Retinal pigment epithelial cell (primary cell): ENCODE data around the gene DOP1B.
"Not testable (repeated sequence)": the region's sequence is repeated elsewhere in the genome, so short reads cannot be mapped to it uniquely, and the experiment has no call there.

Experiments used
- DNase-seq: peaks from one replicate; pipeline ENCODE4 v3.0.0-alpha.2; 2010; ENCODE audit warnings: low read depth
- H3K4me3 ChIP-seq: 2 replicates; pipeline ENCODE4 v1.5.1; 2011; ENCODE audit warnings: mild to moderate bottlenecking, low read length, control low read depth, moderate library complexity
- TF ChIP-seq, protein P1 (sequence below): conservative IDR thresholded peaks from 2 replicates; pipeline ENCODE4 v1.5.1; 2011; ENCODE audit warnings: low read depth, low read length, control low read depth, inconsistent platforms

Gene DOP1B

GRCh38 chr21:36127250-36127904 lies 29.2 kb upstream of the DOP1B start:
- H3K4me3 ChIP-seq = no peak overlapping the region
- no peak for DNase-seq
- TF ChIP-seq, protein P1, sequence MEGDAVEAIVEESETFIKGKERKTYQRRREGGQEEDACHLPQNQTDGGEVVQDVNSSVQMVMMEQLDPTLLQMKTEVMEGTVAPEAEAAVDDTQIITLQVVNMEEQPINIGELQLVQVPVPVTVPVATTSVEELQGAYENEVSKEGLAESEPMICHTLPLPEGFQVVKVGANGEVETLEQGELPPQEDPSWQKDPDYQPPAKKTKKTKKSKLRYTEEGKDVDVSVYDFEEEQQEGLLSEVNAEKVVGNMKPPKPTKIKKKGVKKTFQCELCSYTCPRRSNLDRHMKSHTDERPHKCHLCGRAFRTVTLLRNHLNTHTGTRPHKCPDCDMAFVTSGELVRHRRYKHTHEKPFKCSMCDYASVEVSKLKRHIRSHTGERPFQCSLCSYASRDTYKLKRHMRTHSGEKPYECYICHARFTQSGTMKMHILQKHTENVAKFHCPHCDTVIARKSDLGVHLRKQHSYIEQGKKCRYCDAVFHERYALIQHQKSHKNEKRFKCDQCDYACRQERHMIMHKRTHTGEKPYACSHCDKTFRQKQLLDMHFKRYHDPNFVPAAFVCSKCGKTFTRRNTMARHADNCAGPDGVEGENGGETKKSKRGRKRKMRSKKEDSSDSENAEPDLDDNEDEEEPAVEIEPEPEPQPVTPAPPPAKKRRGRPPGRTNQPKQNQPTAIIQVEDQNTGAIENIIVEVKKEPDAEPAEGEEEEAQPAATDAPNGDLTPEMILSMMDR = no peak

GRCh38 chr21:36127977-36128376 lies 28.6 kb upstream of the DOP1B start:
- no peak overlapping the region for H3K4me3 ChIP-seq
- DNase-seq = no peak
- TF ChIP-seq, protein P1 = peak; percentile 0

DNA sequence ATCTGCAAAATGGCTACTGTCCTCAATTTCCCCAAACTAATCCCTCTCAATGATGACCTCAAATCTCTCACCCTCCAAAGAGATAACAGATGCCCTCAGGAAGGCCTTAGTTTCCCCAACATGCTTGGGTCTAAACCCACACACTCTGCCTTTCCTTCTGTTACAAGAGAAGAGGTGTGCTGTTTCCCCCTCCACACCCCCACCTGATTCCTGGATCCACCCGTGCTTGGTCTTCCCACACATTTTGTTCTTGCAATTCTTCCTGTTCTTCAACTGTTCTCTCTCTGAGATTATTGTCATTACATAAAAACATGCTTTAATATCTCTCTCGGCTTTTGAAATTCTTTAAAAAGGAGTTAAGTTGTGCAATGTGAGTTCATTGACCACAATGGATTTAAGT lies 27.4 kb upstream of the DOP1B start:
- TF ChIP-seq, protein P1 = no peak
- H3K4me3 ChIP-seq = no peak overlapping the region
- no peak for DNase-seq

- H3K4me3 ChIP-seq = peak overlapping the region; percentile 26
- not testable (repeated sequence) for DNase-seq
Measured at GRCh38 chr21:36130414-36130762, 26.2 kb upstream of the DOP1B start.

DNA sequence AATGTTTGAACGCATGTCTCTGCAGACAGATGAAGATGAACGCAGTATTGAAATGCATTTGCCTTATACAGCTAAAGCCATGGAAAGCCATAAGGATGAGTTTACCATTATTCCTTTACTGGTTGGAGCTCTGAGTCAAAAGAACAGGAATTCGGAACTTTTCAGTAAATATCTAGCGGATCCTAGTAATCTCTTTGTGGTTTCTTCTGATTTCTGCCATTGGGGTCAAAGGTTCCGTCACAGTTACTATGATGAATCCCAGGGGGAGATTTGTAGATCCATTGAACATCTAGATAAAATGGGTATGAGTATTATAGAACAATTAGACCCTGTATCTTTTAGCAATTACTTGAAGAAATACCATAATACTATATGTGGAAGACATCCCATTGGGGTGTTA lies 25.8 kb upstream of the DOP1B start:
- H3K4me3 ChIP-seq, DNase-seq: not testable (repeated sequence)

DNA sequence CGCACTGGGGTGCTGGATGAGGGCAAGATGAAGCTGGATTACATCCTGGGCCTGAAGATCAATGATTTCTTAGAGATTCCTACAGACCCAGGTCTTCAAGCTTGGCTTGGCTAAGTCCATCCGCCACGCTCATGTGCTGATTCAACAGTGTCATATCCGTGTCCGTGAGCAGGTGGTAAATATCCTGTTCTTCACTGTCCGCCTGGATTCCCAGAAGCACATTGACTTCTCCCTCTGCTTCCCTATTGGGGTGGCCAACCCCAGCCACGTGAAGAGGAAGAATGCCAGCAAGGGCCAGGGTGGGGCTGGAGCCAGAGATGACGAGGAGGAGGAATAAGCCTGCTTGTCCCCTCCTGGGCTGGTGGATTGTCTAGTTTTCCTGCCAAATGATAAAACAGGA lies 23.9 kb upstream of the DOP1B start:
- no peak overlapping the region for H3K4me3 ChIP-seq
- TF ChIP-seq, protein P1 = no peak
- DNase-seq = no peak

DNA sequence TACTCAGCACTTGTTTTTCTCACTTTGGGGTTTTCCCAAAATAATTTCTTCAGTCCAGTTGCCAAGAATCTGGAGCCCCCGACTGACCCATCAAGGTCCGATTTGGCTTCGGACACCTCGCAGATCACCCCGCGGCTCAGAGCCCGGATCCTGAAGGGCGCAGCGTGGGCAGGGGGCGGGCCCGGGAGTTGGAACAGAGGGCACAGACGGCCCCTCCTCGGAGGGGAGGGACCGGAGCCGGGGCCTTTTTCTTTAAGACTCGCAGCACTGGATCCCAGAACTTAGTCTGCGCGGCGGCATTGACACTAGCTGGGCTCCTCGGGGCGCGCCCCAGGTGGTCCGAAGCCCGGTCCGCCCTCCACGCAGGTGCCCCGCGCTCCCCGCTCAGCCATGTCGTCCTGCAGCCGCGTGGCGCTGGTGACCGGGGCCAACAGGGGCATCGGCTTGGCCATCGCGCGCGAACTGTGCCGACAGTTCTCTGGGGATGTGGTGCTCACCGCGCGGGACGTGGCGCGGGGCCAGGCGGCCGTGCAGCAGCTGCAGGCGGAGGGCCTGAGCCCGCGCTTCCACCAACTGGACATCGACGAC lies 21.7 kb upstream of the DOP1B start, which contains the start of gene CBR3:
TSS of gene CBR3 (plus strand) at position 277 of the 588 bp plus-strand sequence. CDS start at position 391, 114 bp downstream.
- TF ChIP-seq, protein P1 = no peak
- peak within 1 kb of the TSS; percentile 63 for H3K4me3 ChIP-seq
- DNase-seq = no peak

DNA sequence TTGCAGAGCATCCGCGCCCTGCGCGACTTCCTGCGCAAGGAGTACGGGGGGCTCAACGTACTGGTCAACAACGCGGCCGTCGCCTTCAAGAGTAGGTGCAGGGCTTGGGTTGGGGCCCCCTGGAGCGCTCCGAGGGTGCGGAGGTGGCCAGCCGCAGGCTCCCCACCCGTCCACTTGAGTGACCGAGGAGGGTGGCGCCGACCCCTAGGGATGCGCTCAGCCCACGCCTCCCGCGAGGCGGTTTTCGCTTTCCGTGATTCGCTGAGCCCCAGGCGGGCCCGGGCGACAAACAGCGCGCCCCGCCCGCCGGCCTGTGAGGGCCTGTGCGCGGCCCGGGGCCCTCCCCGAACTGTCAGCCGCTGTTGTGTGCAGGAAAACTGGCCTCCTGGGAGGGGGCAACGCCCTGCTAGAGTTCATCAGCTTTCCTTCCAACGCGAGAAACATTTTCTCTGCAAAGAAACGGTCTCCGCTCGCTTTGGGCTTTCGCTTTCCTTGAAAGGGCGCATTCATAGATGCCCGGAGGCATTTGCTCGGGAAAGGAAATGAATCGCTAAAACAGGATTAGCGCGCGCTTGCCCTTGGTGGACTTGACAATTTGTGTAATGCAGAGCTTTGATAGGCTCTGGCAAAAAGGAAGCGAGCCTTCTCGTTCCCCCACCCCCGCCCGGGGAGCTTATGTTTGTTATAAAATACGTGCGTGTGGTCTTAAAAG lies 21.1 kb upstream of the DOP1B start:
- TF ChIP-seq, protein P1 = no peak
- peak; percentile 34 for DNase-seq
- peak overlapping the region; percentile 63 for H3K4me3 ChIP-seq

- H3K4me3 ChIP-seq, DNase-seq: not testable (repeated sequence)
Measured at GRCh38 chr21:36139791-36140190, 16.8 kb upstream of the DOP1B start.
